Muscle of leg (tissue), 11 donors: ENCODE data around the gene CLEC2L. TPM values are rescaled to one million over a fixed set of nuclear protein-coding genes. Genes with fewer than 3 reads are reported as not detected.

Source experiments
- DNase-seq: peaks from one replicate; pipeline ENCODE4 v3.0.0; 2013
- H3K27ac ChIP-seq: one replicate; pipeline ENCODE4 v1.5.1; 2013; ENCODE audit warnings: mild to moderate bottlenecking, low read length, control low read depth
- H3K27me3 ChIP-seq: one replicate; pipeline ENCODE4 v1.6.1; 2013; ENCODE audit warnings: low read length; ENCODE audit not compliant: control insufficient read depth, insufficient read depth
- H3K36me3 ChIP-seq: one replicate; pipeline ENCODE4 v1.6.1; 2013; ENCODE audit warnings: low read length; ENCODE audit not compliant: control insufficient read depth, insufficient read depth
- H3K4me1 ChIP-seq: one replicate; pipeline ENCODE4 v1.6.1; 2013; ENCODE audit warnings: low read length; ENCODE audit not compliant: control insufficient read depth, insufficient read depth
- H3K4me3 ChIP-seq: one replicate; pipeline ENCODE4 v1.5.1; 2013; ENCODE audit warnings: low read length, control low read depth
- H3K9me3 ChIP-seq: replicated peaks from 2 replicates; pipeline ENCODE4 v1.6.1; 2013; ENCODE audit warnings: low read depth, low read length; ENCODE audit not compliant: control insufficient read depth
- WGBS: methylation state at CpG from one replicate; pipeline ENCODE4 v1.1.5; 2013; ENCODE audit warnings: missing lambda C conversion rate; ENCODE audit not compliant: insufficient coverage; 5-methylcytosine and 5-hydroxymethylcytosine counted together
- polyA plus RNA-seq, 8 donors: library from polyadenylated mRNA; unstranded; fragments of 120-200 nt; gene quantifications; one replicate each; pipeline versions ENCODE4 v1.2.1 to v1.2.3, GENCODE V29; 2013; ENCODE audit warnings: inconsistent platforms in 1 of 8, low replicate concordance in 1 of 8; ENCODE audit not compliant: insufficient read length in 8 of 8, insufficient read depth in 1 of 8
- total RNA-seq: library from RNA; stranded (reverse); fragments of 120-200 nt; gene quantifications from one replicate; pipeline ENCODE4 v1.2.4, GENCODE V29; 2013

CLEC2L gene
- total and polyA plus RNA-seq, 9 donors, result 0.85 to 2.1 (median 1.3) TPM

GRCh38 chr7:139534966-139535651 is 11.6 kb downstream of the CLEC2L start:
- peaks cover 5% of the 10 kb centered on the region for H3K27me3 ChIP-seq
- no peak overlapping the region for H3K27ac ChIP-seq
- no peaks in the 10 kb centered on the region for H3K9me3 ChIP-seq
- DNase-seq, result no peak
- peaks cover 4% of the 10 kb centered on the region for H3K4me1 ChIP-seq
- WGBS, result 88% methylated on average over 1 of the region's 7 CpGs
- H3K36me3 ChIP-seq, result no peaks in the 10 kb centered on the region
- no peak overlapping the region for H3K4me3 ChIP-seq

GRCh38 chr7:139536152-139536551 is 12.7 kb downstream of the CLEC2L start:
- WGBS, result no CpG with 5 or more reads among the region's 8 CpGs
- Histone ChIP-seq H3K27ac (no peak overlapping the region), H3K27me3 (peaks cover 7% of the 10 kb centered on the region), H3K9me3 (no peaks in the 10 kb centered on the region), H3K4me1 (peaks cover 4% of the 10 kb centered on the region), H3K36me3 (no peaks in the 10 kb centered on the region), H3K4me3 (no peak overlapping the region)
- no peak for DNase-seq

- Histone ChIP-seq H3K4me3 (no peak overlapping the region), H3K36me3 (no peaks in the 10 kb centered on the region), H3K4me1 (peaks cover 13% of the 10 kb centered on the region), H3K27me3 (peaks cover 11% of the 10 kb centered on the region), H3K9me3 (no peaks in the 10 kb centered on the region), H3K27ac (peak overlapping the region; percentile 73)
- 52% methylated on average over 6 of the region's 8 CpGs for WGBS
- peak; percentile 96 for DNase-seq
Measured at GRCh38 chr7:139538881-139539635, 15.6 kb downstream of the CLEC2L start.

GRCh38 chr7:139540203-139540602 is 16.7 kb downstream of the CLEC2L start:
- Histone ChIP-seq H3K9me3 (no peaks in the 10 kb centered on the region), H3K4me1 (peaks cover 13% of the 10 kb centered on the region), H3K4me3 (no peak overlapping the region), H3K27ac (no peak overlapping the region), H3K27me3 (peaks cover 11% of the 10 kb centered on the region), H3K36me3 (no peaks in the 10 kb centered on the region)
- 43% methylated on average over 11 of the region's 12 CpGs for WGBS
- no peak for DNase-seq

GRCh38 chr7:139541600-139542307 is 18.3 kb downstream of the CLEC2L start:
- 45% methylated on average over 19 of the region's 21 CpGs for WGBS
- peak; percentile 52 for DNase-seq
- Histone ChIP-seq H3K4me3 (no peak overlapping the region), H3K27ac (no peak overlapping the region), H3K4me1 (peaks cover 13% of the 10 kb centered on the region), H3K9me3 (no peaks in the 10 kb centered on the region), H3K36me3 (no peaks in the 10 kb centered on the region), H3K27me3 (peaks cover 6% of the 10 kb centered on the region)

- peaks cover 13% of the 10 kb centered on the region for H3K4me1 ChIP-seq
- H3K27me3 ChIP-seq, result peaks cover 6% of the 10 kb centered on the region
- no peak overlapping the region for H3K4me3 ChIP-seq
- 90% methylated on average over 28 of the region's 28 CpGs for WGBS
- no peaks in the 10 kb centered on the region for H3K9me3 ChIP-seq
- H3K27ac ChIP-seq, result no peak overlapping the region
- no peaks in the 10 kb centered on the region for H3K36me3 ChIP-seq
- DNase-seq, result no peak
Measured at GRCh38 chr7:139542308-139543151, 19.0 kb downstream of the CLEC2L start.

GRCh38 chr7:139543801-139544603 is 20.5 kb downstream of the CLEC2L start:
- Histone ChIP-seq H3K36me3 (no peaks in the 10 kb centered on the region), H3K4me1 (peaks cover 13% of the 10 kb centered on the region), H3K9me3 (no peaks in the 10 kb centered on the region), H3K27ac (no peak overlapping the region), H3K27me3 (peaks cover 6% of the 10 kb centered on the region), H3K4me3 (no peak overlapping the region)
- WGBS, result 82% methylated on average over 16 of the region's 18 CpGs
- DNase-seq, result no peak

- Histone ChIP-seq H3K4me1 (peaks cover 13% of the 10 kb centered on the region), H3K4me3 (no peak overlapping the region), H3K27ac (no peak overlapping the region), H3K36me3 (no peaks in the 10 kb centered on the region), H3K9me3 (no peaks in the 10 kb centered on the region), H3K27me3 (peaks cover 6% of the 10 kb centered on the region)
- no peak for DNase-seq
- 66% methylated on average over 3 of the region's 11 CpGs for WGBS
Measured at GRCh38 chr7:139544645-139545044, 21.2 kb downstream of the CLEC2L start.

- Histone ChIP-seq H3K27ac (no peak overlapping the region), H3K36me3 (no peaks in the 10 kb centered on the region), H3K27me3 (peaks cover 3% of the 10 kb centered on the region), H3K4me3 (no peak overlapping the region), H3K4me1 (no peaks in the 10 kb centered on the region), H3K9me3 (no peaks in the 10 kb centered on the region)
- 57% methylated on average over 1 of the region's 5 CpGs for WGBS
- no peak for DNase-seq
Measured at GRCh38 chr7:139548302-139549028, 25.0 kb downstream of the CLEC2L start.
